ENCODE data around the gene PTGES2.
A peak's percentile ranks its signal among the peaks of the same experiment; 100 is the strongest.
"Not testable (repeated sequence)": the region's sequence is repeated elsewhere in the genome, so short reads cannot be mapped to it uniquely, and the experiment has no call there.

Gene PTGES2

DNA sequence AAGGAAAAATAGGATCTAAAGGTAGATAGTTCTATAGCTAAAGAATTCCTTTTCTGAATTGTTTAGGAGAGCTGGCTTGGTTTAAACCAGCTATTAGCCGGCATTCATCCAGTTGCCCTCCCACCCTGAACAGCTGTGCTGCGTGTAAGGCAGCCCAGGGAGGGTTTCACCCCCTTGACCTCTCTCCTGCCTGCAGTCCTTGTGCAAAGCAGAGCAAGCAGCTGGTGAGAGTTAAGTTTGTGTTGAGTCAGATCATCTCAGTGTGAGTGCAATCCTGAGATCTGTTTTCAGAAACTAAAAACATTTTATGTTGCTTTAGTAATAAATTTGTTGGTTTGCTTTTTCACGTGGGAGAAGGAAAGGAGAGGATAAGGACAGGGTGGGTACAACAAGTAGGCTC lies 46.5 kb downstream of the PTGES2 start:
- no peak overlapping the region for H3K4me3 ChIP-seq (ENCODE audit: control insufficient read depth, low read depth, low read length)
- peak; percentile 97 for DNase-seq (ENCODE audit: low read depth)
- TF ChIP-seq, protein P1, sequence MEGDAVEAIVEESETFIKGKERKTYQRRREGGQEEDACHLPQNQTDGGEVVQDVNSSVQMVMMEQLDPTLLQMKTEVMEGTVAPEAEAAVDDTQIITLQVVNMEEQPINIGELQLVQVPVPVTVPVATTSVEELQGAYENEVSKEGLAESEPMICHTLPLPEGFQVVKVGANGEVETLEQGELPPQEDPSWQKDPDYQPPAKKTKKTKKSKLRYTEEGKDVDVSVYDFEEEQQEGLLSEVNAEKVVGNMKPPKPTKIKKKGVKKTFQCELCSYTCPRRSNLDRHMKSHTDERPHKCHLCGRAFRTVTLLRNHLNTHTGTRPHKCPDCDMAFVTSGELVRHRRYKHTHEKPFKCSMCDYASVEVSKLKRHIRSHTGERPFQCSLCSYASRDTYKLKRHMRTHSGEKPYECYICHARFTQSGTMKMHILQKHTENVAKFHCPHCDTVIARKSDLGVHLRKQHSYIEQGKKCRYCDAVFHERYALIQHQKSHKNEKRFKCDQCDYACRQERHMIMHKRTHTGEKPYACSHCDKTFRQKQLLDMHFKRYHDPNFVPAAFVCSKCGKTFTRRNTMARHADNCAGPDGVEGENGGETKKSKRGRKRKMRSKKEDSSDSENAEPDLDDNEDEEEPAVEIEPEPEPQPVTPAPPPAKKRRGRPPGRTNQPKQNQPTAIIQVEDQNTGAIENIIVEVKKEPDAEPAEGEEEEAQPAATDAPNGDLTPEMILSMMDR (conservative IDR thresholded peaks at IDR 0.05; ENCODE audit: control insufficient read depth, insufficient read depth, low read depth, low read length): no peak

DNA sequence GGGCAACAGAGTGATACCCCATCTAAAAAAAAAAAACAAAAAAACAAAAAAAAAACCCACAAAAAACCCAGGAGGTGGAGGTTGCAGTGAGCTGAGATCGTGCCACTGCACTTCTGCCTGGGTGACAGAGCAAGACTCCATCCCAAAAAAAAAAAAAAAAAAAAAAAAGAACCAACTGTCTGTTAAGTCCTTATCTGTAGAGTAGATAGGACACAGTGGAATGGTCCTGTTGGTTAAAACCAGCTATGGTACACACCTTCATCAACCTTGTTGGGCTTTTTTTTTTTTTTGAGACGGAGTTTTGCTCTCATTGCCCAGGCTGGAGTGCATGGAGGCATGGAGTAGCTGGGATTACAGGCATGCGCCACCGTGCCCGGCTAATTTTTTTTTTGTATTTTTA lies 47.3 kb downstream of the PTGES2 start:
- DNase-seq (ENCODE audit: low read depth): no peak
- TF ChIP-seq, protein P1 (conservative IDR thresholded peaks at IDR 0.05; ENCODE audit: control insufficient read depth, insufficient read depth, low read depth, low read length): no peak
- no peak overlapping the region for H3K4me3 ChIP-seq (ENCODE audit: control insufficient read depth, low read depth, low read length)

GRCh38 chr9:128078504-128079434 lies 48.8 kb downstream of the PTGES2 start:
- peak; percentile 53 for DNase-seq (ENCODE audit: low read depth)
- TF ChIP-seq, protein P1 (conservative IDR thresholded peaks at IDR 0.05; ENCODE audit: control insufficient read depth, insufficient read depth, low read depth, low read length): no peak
- no peak overlapping the region for H3K4me3 ChIP-seq (ENCODE audit: control insufficient read depth, low read depth, low read length)

- H3K4me3 ChIP-seq (ENCODE audit: control insufficient read depth, low read depth, low read length): no peak overlapping the region
- TF ChIP-seq, protein P1 (conservative IDR thresholded peaks at IDR 0.05; ENCODE audit: control insufficient read depth, insufficient read depth, low read depth, low read length): no peak
- DNase-seq (ENCODE audit: low read depth): no peak
Observed at GRCh38 chr9:128077847-128078503, 49.6 kb downstream of the PTGES2 start.

DNA sequence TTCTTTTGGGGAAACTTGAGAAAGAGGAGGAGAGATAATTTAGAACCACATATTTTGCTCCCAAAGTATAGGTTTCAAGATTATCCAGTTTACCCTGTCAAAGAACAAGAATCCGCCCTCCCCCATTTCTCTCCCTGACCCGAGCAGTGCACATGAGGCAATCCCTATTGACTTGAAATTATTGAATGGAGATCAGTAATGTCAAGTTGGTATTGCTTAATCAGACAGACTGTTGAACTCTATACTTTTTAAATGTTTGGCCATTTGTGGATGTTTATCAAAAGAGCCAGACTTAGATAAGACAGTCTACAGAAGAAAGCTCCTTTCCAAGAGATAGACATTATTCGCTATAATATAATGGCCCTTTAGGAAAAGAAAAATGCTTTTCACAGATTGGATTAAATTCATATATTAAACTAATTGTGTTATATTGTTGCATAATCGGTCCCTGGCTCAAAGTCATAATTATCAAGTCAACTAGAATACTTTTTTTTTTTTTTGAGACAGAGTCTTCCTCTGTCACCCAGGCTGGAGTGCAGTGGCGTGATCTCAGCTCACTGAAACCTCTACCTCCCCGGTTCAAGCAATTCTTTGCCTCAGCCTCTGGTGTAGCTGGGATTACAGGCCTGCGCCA lies 54.2 kb downstream of the PTGES2 start:
- TF ChIP-seq, protein P1 (conservative IDR thresholded peaks at IDR 0.05; ENCODE audit: control insufficient read depth, insufficient read depth, low read depth, low read length): no peak
- H3K4me3 ChIP-seq (ENCODE audit: control insufficient read depth, low read depth, low read length): no peak overlapping the region
- peak; percentile 59 for DNase-seq (ENCODE audit: low read depth)

GRCh38 chr9:128072144-128073021 lies 55.1 kb downstream of the PTGES2 start:
- no peak overlapping the region for H3K4me3 ChIP-seq (ENCODE audit: control insufficient read depth, low read depth, low read length)
- peak; percentile 84 for DNase-seq (ENCODE audit: low read depth)
- TF ChIP-seq, protein P1 (conservative IDR thresholded peaks at IDR 0.05; ENCODE audit: control insufficient read depth, insufficient read depth, low read depth, low read length): no peak

DNA sequence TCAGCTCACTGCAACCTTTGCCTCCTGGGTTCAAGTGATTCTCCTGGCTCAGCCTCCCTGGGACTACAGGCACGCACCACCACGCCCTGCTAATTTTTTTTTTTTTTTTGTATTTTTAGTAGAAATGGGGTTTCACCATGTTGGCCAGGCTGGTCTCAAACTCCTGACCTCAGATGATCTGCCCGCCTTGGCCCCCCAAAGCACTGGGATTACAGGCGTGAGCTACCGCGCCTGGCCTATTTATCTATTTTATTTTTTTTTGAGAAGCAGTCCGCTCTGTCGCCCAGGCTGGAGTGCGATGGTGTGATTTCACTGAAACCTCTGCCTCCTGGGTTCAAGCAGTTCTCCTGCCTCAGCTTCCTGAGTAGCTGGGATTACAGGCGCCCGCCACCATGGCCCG lies 56.1 kb downstream of the PTGES2 start:
- DNase-seq (ENCODE audit: low read depth); H3K4me3 ChIP-seq (ENCODE audit: control insufficient read depth, low read depth, low read length): not testable (repeated sequence)
